T-helper 2 cell treated with Interferon-gamma antibody and Interleukin-4, amounts not matched to agents 5 μg/mL and 100 μg/mL, for 36 hours (primary cell): ENCODE results near the gene TMEM179B.

Experiments
- DNase-seq: peaks from one replicate; pipeline ENCODE4 v3.0.0; 2021; ENCODE audit warnings: low spot score
- H3K27ac Mint-ChIP-seq: one replicate; pipeline ENCODE4 v1.8.0; 2021; ENCODE audit warnings: mild to moderate bottlenecking, mixed read lengths
- H3K27me3 Mint-ChIP-seq: one replicate; pipeline ENCODE4 v1.8.0; 2021; ENCODE audit warnings: low read depth, mixed read lengths
- H3K36me3 Mint-ChIP-seq: one replicate; pipeline ENCODE4 v1.8.0; 2021; ENCODE audit warnings: low read depth, mixed read lengths
- H3K4me1 Mint-ChIP-seq: one replicate; pipeline ENCODE4 v1.8.0; 2021; ENCODE audit warnings: low read depth, mixed read lengths
- H3K4me3 Mint-ChIP-seq: one replicate; pipeline ENCODE4 v1.8.0; 2022; ENCODE audit warnings: mild to moderate bottlenecking, moderate library complexity, mixed read lengths
- H3K9me3 Mint-ChIP-seq: one replicate; pipeline ENCODE4 v1.8.0; 2021; ENCODE audit warnings: mixed read lengths

The TMEM179B gene

GRCh38 chr11:62832336-62833234, 45.4 kb downstream of the TMEM179B start, which contains the start of gene TEX54:
TEX54 (minus strand) TSS chr11:62832841.
- Mint-ChIP-seq H3K4me1 (peaks cover 23% of the 10 kb centered on the region), H3K36me3 (peaks cover 34% of the 10 kb centered on the region), H3K4me3 (peak within 1 kb of the TSS; percentile 91), H3K27me3 (no peaks in the 10 kb centered on the region), H3K9me3 (no peaks in the 10 kb centered on the region), H3K27ac (peak within 1 kb of the TSS; percentile 99)
- no peak for DNase-seq

DNA sequence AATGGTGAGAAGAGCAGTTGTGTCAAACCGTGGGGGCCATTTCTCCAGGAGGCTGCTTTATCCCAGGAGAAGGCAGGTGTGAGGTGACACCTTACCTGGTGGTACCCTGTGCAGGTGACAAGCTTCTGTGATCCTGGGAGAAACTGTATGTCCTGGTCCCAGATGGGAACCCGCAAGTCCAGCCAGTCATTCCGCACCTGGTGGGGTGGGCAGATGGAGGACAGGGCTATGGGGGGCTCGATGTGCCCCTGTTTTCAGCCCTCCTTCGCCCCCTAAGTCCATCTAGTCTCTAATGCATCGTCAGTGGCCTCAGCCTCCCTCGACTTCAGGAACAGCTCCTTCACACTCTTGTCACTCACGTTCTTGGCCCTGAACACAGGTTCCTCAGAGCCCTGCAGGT, 48.1 kb downstream of the TMEM179B start:
- Mint-ChIP-seq H3K4me1 (peaks cover 29% of the 10 kb centered on the region), H3K36me3 (peaks cover 42% of the 10 kb centered on the region), H3K4me3 (no peak overlapping the region), H3K27ac (no peak overlapping the region), H3K27me3 (no peaks in the 10 kb centered on the region), H3K9me3 (no peaks in the 10 kb centered on the region)
- no peak for DNase-seq

DNA sequence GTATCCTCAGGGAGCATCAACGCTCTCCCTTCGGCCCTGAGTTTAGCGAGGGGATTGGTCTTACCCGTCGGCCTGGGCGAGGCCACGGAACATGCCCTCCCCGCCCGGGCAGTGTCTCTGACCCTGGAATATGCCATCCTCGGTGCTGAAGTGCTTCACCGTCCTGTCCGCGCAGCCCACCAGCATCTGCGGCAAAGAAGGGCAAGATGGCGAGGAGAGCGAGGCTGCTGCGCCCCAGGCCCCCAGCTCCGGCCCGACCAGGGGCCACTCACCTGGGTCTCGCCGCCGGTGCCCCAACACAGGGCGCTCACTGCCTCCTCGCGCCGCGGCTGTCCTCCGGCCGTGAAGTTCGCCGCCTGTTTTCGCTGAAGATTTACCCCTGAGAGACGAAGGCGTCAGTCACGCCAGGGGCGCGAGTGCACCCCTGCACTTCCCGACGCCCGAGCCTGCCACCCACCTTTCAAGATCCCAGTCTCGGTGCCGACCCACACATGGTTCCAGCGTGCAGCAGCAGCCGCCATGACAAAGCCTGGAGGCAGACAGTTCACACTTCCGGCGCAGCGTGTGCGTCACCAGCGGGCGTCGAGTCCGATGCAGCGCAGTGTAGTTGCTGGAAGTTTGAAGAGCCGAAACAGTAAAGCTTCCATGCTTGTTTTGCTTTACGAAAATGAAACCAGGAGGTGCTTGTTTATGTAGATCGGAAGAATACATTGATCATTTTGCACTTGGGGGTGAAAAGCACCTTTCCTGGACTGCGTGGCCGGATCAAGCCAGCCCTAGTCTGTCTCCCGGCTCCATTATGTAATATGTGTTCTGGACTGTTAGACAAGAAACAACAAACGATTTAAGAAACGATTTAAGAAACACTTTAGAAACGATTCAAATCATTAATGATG, 52.1 kb downstream of the TMEM179B start, which contains the start of gene WDR74:
Gene WDR74 (minus strand): TSS at position 541 of the 896 bp plus-strand sequence. CDS start 20 bp downstream, at position 521.
- H3K9me3 Mint-ChIP-seq, result no peaks in the 10 kb centered on the region
- peak; percentile 93 for DNase-seq
- no peak within 1 kb of the TSS for H3K27ac Mint-ChIP-seq
- no peak within 1 kb of the TSS for H3K4me3 Mint-ChIP-seq
- no peaks in the 10 kb centered on the region for H3K27me3 Mint-ChIP-seq
- H3K36me3 Mint-ChIP-seq, result peaks cover 29% of the 10 kb centered on the region
- H3K4me1 Mint-ChIP-seq, result peaks cover 24% of the 10 kb centered on the region
